ENCODE data around the gene CLDN18. TPM values are rescaled to one million over a fixed set of nuclear protein-coding genes. Genes with fewer than 3 reads are reported as not detected.

Gene CLDN18
- total and polyA plus RNA-seq, 10 of the 15 experiments (the other 5 are each of a cell fraction or from before 2014, with no cell fraction given): 0.05 to 0.28 (median 0.18) TPM; not detected in 1

DNA sequence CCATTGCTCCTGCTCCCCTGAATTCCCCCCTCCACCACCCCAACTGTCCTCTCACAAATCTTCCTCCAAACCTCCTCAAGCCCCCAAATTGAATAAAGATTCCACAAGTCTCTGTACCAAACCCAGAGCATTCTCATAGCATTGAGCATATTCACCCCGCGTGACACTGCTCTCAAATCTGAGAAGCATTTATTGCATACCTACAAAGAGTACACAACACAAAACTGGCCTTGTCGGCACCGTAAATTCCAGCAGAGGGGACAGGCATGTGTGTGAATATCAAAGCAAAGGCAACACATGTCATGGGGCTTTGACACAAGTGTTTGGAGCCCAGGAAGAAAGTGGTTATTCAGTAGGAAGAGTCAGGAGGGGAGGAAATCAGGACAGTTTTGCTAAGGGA lies 2.6 kb downstream of the CLDN18 start:
- in situ Hi-C loops (cut with MboI) (no loop called here), intact Hi-C loops (cut with micrococcal nuclease; ENCODE audit: unreplicated experiment) (no loop called here)
- Histone ChIP-seq H3K36me3 (ENCODE audit: control insufficient read depth in 2 of 2, insufficient read depth in 2 of 2, low read length in 1 of 2) (no peaks in the 10 kb centered on the region), H3K9ac (ENCODE audit: control insufficient read depth, insufficient read depth, low read length) (no peak overlapping the region), H3K27me3 (replicated peaks in 1 of 2; ENCODE audit: control insufficient read depth in 2 of 2, insufficient read depth in 2 of 2, low read length in 1 of 2) (no peaks in the 10 kb centered on the region), H2AFZ (ENCODE audit: control insufficient read depth, low read depth, low read length) (no peak overlapping the region), H3K4me1 (ENCODE audit: control insufficient read depth, insufficient read depth, low read length) (no peaks in the 10 kb centered on the region), H3K4me2 (ENCODE audit: control insufficient read depth, insufficient read depth) (no peak overlapping the region), H4K20me1 (ENCODE audit: control insufficient read depth, insufficient read depth) (no peaks in the 10 kb centered on the region), H3K4me3 (no peak overlapping the region), H3K9me3 (replicated peaks; ENCODE audit: control insufficient read depth, insufficient read depth, low read length) (no peaks in the 10 kb centered on the region; the same call in 2 of the 3 replicates), H3K27ac (ENCODE audit: control insufficient read depth, insufficient read depth) (no peak overlapping the region), H3K79me2 (ENCODE audit: control insufficient read depth, insufficient read depth, low read length) (no peaks in the 10 kb centered on the region)
- CTCF ChIA-PET: no interaction called here
- RAD21 ChIA-PET (ENCODE audit: unreplicated experiment): no interaction called here
- SMC1A ChIA-PET (ENCODE audit: uncharacterized antibody, unreplicated experiment): interaction anchor here (1.3 kb wide), 1 partner anchor 15 kb away, joined by 5 read pairs; no protein-coding TSS in a partner anchor
- ATAC-seq (no peak), DNase-seq (ENCODE audit: low read depth, low spot score) (no peak), FAIRE-seq (no peak)
- no TSS peak for BruUV-seq (replicated peaks)
- POLR2A ChIA-PET: no interaction called here
- WGBS (ENCODE audit: insufficient coverage, insufficient replicate concordance, low lambda C conversion rate, missing lambda C conversion rate): 91% methylated on average over 4 of the region's 4 CpGs
- no peak for TF ChIP-seq CHD1 (IDR thresholded peaks at IDR 0.05; ENCODE audit: low read depth, low read length)
- TF ChIP-seq ZSCAN29 (IDR thresholded peaks at IDR 0.05): no peak
- TF ChIP-seq, protein P1, sequence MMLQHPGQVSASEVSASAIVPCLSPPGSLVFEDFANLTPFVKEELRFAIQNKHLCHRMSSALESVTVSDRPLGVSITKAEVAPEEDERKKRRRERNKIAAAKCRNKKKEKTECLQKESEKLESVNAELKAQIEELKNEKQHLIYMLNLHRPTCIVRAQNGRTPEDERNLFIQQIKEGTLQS (IDR thresholded peaks at IDR 0.05; ENCODE audit: borderline replicate concordance, extremely low read depth, low read depth, low read length): no peak
- TF ChIP-seq FOXK2 (IDR thresholded peaks at IDR 0.05): no peak
- no peak for TF ChIP-seq ZNF622 (IDR thresholded peaks at IDR 0.05)
- TF ChIP-seq, protein P2, sequence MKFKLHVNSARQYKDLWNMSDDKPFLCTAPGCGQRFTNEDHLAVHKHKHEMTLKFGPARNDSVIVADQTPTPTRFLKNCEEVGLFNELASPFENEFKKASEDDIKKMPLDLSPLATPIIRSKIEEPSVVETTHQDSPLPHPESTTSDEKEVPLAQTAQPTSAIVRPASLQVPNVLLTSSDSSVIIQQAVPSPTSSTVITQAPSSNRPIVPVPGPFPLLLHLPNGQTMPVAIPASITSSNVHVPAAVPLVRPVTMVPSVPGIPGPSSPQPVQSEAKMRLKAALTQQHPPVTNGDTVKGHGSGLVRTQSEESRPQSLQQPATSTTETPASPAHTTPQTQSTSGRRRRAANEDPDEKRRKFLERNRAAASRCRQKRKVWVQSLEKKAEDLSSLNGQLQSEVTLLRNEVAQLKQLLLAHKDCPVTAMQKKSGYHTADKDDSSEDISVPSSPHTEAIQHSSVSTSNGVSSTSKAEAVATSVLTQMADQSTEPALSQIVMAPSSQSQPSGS (IDR thresholded peaks at IDR 0.05; ENCODE audit: low read length): no peak
- no peak for TF ChIP-seq KAT2A (conservative IDR thresholded peaks at IDR 0.05; ENCODE audit: control insufficient read depth, low read depth, low read length)
- TF ChIP-seq ETV6 (conservative IDR thresholded peaks at IDR 0.05 in 1 of 2, IDR thresholded peaks at IDR 0.05 in 1 of 2; ENCODE audit: borderline replicate concordance in 1 of 2, low read depth in 1 of 2): no peak
- TF ChIP-seq TAF1 (IDR thresholded peaks at IDR 0.05; ENCODE audit: borderline replicate concordance, low read depth, low read length): no peak
- TF ChIP-seq MXI1 (IDR thresholded peaks at IDR 0.05; ENCODE audit: low read depth, low read length): no peak
- no peak for TF ChIP-seq MTA3 (IDR thresholded peaks at IDR 0.05; ENCODE audit: borderline replicate concordance, low read length)
- TF ChIP-seq, protein P3, sequence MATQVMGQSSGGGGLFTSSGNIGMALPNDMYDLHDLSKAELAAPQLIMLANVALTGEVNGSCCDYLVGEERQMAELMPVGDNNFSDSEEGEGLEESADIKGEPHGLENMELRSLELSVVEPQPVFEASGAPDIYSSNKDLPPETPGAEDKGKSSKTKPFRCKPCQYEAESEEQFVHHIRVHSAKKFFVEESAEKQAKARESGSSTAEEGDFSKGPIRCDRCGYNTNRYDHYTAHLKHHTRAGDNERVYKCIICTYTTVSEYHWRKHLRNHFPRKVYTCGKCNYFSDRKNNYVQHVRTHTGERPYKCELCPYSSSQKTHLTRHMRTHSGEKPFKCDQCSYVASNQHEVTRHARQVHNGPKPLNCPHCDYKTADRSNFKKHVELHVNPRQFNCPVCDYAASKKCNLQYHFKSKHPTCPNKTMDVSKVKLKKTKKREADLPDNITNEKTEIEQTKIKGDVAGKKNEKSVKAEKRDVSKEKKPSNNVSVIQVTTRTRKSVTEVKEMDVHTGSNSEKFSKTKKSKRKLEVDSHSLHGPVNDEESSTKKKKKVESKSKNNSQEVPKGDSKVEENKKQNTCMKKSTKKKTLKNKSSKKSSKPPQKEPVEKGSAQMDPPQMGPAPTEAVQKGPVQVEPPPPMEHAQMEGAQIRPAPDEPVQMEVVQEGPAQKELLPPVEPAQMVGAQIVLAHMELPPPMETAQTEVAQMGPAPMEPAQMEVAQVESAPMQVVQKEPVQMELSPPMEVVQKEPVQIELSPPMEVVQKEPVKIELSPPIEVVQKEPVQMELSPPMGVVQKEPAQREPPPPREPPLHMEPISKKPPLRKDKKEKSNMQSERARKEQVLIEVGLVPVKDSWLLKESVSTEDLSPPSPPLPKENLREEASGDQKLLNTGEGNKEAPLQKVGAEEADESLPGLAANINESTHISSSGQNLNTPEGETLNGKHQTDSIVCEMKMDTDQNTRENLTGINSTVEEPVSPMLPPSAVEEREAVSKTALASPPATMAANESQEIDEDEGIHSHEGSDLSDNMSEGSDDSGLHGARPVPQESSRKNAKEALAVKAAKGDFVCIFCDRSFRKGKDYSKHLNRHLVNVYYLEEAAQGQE (IDR thresholded peaks at IDR 0.05; ENCODE audit: low read depth, low read length): no peak
- TF ChIP-seq, protein P4, sequence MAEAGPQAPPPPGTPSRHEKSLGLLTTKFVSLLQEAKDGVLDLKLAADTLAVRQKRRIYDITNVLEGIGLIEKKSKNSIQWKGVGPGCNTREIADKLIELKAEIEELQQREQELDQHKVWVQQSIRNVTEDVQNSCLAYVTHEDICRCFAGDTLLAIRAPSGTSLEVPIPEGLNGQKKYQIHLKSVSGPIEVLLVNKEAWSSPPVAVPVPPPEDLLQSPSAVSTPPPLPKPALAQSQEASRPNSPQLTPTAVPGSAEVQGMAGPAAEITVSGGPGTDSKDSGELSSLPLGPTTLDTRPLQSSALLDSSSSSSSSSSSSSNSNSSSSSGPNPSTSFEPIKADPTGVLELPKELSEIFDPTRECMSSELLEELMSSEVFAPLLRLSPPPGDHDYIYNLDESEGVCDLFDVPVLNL (IDR thresholded peaks at IDR 0.05; ENCODE audit: low read depth, low read length): no peak
- TF ChIP-seq GATAD2B (conservative IDR thresholded peaks at IDR 0.05; ENCODE audit: low read depth): no peak
- no peak for TF ChIP-seq BHLHE40 (IDR thresholded peaks at IDR 0.05; ENCODE audit: borderline replicate concordance in 1 of 2, low read depth in 2 of 2, low read length in 1 of 2)
- no peak for TF ChIP-seq ZNF207 (IDR thresholded peaks at IDR 0.05; ENCODE audit: borderline replicate concordance)
- TF ChIP-seq CBX3 (IDR thresholded peaks at IDR 0.05; ENCODE audit: borderline replicate concordance, low read depth): no peak
- no peak for TF ChIP-seq SREBF2 (IDR thresholded peaks at IDR 0.05; ENCODE audit: low read length)
- TF ChIP-seq GABPA (IDR thresholded peaks at IDR 0.05; ENCODE audit: low read depth): no peak

Measured in GM12878 (cell line).